ENCODE measurements around the gene QRFP.

Gene QRFP

GRCh38 chr9:130902204-130903185 lies 5.9 kb upstream of the QRFP start:
- Histone ChIP-seq H3K4me3 (ENCODE audit: low read depth, low read length) (no peak overlapping the region), H3K27me3 (peaks cover 16% of the 10 kb centered on the region), H3K36me3 (no peaks in the 10 kb centered on the region), H3K4me1 (peaks cover 3% of the 10 kb centered on the region; the same call in 1 of the 2 replicates), H3K9me3 (no peaks in the 10 kb centered on the region)
- DNase-seq, result no peak
- no peak for TF ChIP-seq CTCF (IDR thresholded peaks at IDR 0.05; ENCODE audit: low read depth, low read length)

- H3K9me3 ChIP-seq, result no peaks in the 10 kb centered on the region
- no peak overlapping the region for H3K4me3 ChIP-seq (ENCODE audit: low read depth, low read length)
- no peaks in the 10 kb centered on the region for H3K36me3 ChIP-seq
- H3K27me3 ChIP-seq, result peaks cover 17% of the 10 kb centered on the region
- H3K4me1 ChIP-seq, result peaks cover 3% of the 10 kb centered on the region; the same call in 1 of the 2 replicates
- TF ChIP-seq CTCF (IDR thresholded peaks at IDR 0.05; ENCODE audit: low read depth, low read length), result no peak
- DNase-seq, result no peak
Measured at GRCh38 chr9:130901498-130902203, 5.0 kb upstream of the QRFP start.

- no peaks in the 10 kb centered on the region for H3K36me3 ChIP-seq
- no peak for DNase-seq
- no peaks in the 10 kb centered on the region for H3K9me3 ChIP-seq
- H3K27me3 ChIP-seq, result peaks cover 17% of the 10 kb centered on the region
- no peak for TF ChIP-seq CTCF (IDR thresholded peaks at IDR 0.05; ENCODE audit: low read depth, low read length)
- H3K4me1 ChIP-seq, result no peaks in the 10 kb centered on the region
- H3K4me3 ChIP-seq (ENCODE audit: low read depth, low read length), result no peak overlapping the region
Measured at GRCh38 chr9:130900701-130901497, 4.3 kb upstream of the QRFP start.

- H3K4me3 ChIP-seq (ENCODE audit: low read depth, low read length), result no peak overlapping the region
- no peak for TF ChIP-seq CTCF (IDR thresholded peaks at IDR 0.05; ENCODE audit: low read depth, low read length)
- H3K4me1 ChIP-seq, result peaks cover 3% of the 10 kb centered on the region; the same call in 1 of the 2 replicates
- H3K27me3 ChIP-seq, result peaks cover 17% of the 10 kb centered on the region
- no peaks in the 10 kb centered on the region for H3K36me3 ChIP-seq
- no peak for DNase-seq
- no peaks in the 10 kb centered on the region for H3K9me3 ChIP-seq
Measured at GRCh38 chr9:130899051-130899748, 2.6 kb upstream of the QRFP start.

DNA sequence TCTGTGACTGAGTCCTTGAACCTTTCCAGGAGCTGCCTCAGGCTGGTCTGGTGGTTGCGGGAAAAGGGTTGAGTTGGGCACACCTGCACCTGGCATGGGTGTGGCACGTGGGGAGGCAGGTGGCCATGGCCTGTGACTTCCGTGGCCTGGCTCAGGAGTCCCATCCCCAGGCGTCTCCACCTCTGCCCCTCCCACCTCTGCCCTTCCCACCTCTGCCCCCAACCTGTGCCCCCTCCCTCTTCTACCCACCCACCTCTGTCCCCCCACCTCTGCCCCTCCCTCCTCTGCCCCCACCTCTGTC lies 1.9 kb upstream of the QRFP start:
- TF ChIP-seq CTCF (IDR thresholded peaks at IDR 0.05; ENCODE audit: low read depth, low read length), result no peak
- no peak for DNase-seq

More for the DNA sequence above, 1.9 kb upstream of the QRFP start:
- H3K9me3 ChIP-seq, result no peaks in the 10 kb centered on the region
- peaks cover 17% of the 10 kb centered on the region for H3K27me3 ChIP-seq
- no peak overlapping the region for H3K4me3 ChIP-seq (ENCODE audit: low read depth, low read length)
- H3K36me3 ChIP-seq, result 0 out of 2 replicates have a peak, but pooled peaks cover 4% of the 10 kb centered on the region
- H3K4me1 ChIP-seq, result peaks cover 3% of the 10 kb centered on the region; the same call in 1 of the 2 replicates
